ENCODE data around the gene BNIP5.
A peak's percentile ranks its signal among the peaks of the same experiment; 100 is the strongest.

The BNIP5 gene

DNA sequence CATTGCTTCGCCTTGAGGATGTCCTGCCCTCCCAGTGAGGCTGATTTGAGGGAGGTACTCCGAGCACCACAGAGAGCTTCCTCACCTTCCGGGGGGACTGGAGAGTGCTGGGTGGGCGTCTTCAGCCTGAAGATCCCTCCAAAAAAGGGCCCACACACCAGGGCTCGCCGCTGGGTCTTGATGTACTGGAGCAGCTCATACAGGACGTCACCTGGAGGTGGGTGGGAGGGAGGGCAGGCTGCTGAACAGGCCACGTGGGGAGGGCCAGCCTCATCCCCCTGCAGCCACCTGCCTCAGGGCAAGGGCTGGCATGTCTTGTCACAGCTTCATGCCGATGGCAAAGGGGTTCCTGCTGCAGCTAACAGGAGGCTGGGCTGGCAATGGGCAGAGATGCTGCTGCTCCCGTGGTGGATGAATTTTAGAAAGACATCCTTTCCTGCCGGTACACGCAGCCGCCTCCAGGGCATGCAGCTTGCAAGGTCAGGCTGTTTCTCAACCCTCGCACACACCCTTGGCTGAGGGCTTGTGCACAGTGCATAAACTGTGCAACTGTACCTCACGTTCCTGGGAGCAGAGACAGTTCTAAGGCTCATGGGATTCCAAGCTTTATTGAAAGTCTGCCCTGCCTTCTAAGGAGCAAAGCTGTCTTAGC, 36.8 kb upstream of the BNIP5 start:
- no peak for TF ChIP-seq CTCF (IDR thresholded peaks at IDR 0.05; ENCODE audit: insufficient read depth, missing control alignments)
- DNase-seq (ENCODE audit: insufficient read length, low spot score): no peak
- no peak for FAIRE-seq

DNA sequence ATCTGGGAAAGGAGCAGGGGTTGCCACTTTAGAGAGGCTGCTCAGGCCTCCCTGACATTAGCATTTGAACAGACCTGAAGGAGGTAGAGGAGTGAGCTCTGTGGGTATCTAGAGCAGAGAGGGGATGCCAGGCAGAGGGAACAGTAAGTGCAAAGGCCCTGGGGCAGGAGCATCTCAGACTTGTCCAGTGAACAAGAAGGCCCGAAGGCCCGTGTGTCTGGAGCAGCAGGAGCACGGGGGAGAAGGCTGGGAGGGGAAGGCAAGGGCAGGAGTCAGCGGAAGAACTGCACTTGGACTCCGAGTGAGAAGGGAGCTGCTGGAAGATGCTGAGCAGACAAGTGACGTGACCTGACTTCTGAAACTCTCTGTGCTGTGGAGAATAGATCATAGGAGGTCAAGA, 35.4 kb upstream of the BNIP5 start:
- DNase-seq (ENCODE audit: insufficient read length, low spot score) (no peak), FAIRE-seq (no peak)
- no peak for TF ChIP-seq CTCF (IDR thresholded peaks at IDR 0.05; ENCODE audit: insufficient read depth, missing control alignments)

DNA sequence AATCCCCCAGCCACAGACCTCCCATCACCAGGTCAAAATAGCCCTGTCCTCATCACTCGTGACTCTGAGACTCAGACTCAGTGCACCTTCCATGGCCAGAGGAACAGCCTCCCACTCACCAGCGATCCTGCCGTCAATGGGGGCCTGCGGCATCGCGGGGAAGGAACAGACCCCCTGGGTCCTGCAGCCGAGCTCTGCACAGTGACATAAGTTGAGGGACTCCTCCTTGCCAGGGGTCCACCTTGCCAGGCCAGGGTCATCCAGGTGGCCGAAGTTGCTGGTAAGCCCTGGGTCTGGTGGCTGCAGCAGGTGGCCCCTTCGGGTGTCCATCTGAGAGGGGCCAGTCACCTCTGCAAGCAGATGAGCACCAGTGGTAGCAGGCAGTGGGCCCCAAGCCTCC, 34.5 kb upstream of the BNIP5 start:
- no peak for DNase-seq (ENCODE audit: insufficient read length, low spot score)
- TF ChIP-seq CTCF (IDR thresholded peaks at IDR 0.05; ENCODE audit: insufficient read depth, missing control alignments): no peak
- no peak for FAIRE-seq

DNA sequence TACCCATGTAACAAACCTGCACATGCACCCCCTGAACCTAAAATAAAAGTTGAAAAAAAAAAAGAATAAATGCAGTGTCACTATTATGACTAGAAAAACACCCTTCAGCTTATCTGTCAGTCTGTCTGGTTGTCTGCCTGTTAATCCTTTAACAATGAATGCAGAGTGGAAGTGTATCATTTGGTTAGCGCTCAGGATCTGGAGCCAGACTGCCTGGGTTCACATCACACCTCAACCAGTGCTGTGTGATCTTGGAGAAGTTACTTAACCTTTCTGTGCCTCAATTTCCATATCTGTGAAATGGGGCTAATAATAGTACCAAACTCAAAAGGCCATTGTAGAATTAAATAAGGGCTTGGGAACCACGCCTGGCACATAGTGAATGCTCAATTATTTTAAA, 34.0 kb upstream of the BNIP5 start:
- DNase-seq (ENCODE audit: insufficient read length, low spot score) (no peak), FAIRE-seq (no peak)
- no peak for TF ChIP-seq CTCF (IDR thresholded peaks at IDR 0.05; ENCODE audit: insufficient read depth, missing control alignments)

DNA sequence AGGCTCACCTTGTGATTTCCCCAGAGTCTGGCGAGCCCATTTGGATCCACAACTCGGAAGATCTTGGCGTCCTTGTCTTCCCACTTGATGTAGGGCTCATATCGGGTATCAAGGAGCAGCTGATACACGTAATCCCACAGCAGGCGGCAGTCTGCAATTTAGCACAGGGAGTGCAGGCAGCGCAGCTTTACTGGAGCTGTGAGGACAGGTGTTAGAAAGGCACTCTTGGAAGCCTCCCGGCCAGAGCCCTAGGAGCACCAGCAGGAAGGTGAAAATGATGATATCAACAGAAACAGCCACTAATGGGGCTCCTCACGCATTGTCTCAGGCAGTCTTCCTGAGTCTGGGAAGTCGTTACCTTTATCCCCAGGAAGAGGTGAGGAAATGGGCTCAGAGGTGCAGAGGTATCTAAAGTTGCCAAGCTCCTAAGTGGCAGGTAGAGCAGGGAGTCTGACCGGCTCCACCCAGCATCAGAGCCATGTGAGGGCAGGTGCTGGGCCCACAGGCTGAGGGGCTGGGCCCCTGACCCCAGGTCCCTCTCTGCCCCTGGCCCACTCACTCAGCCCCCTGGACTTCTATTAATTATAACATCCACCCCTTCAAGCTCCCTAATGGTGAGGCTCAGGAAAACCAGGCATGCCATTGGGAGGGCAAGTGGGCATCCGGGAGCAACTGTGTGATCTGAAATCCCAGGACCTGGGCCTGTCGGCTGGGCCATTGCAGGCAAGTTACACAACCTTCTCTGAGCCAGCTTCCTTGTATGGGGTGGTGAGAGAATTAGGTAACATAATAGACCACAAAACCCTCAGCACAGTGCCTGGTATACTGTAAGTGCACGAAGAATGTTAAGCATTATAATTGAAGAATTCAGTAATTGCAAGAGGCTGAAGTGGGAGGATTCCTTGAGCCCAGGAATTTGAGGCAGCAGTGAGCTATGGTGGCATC, 32.5 kb upstream of the BNIP5 start:
- FAIRE-seq (no peak), DNase-seq (ENCODE audit: insufficient read length, low spot score) (no peak)
- peak; percentile 14 for TF ChIP-seq CTCF (IDR thresholded peaks at IDR 0.05; ENCODE audit: insufficient read depth, missing control alignments)

DNA sequence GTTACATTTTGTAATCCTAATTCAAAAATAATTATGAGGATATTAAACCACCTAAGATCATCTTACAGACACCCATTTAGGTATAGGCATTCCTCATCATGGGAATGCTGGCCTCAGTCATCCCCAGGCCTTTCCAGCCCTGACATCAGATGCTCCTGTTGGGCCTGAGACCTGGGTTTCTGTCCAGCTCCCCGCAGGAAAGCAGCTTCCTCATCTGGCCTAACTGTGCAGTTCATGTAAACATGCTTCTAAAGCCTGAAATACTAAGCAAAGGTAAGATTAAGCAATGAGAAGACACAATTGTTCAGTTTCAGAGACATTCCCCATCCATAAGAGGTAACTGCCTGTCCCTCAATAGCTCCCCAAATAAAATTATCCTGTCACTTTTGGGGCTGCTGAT, 31.7 kb upstream of the BNIP5 start:
- DNase-seq (ENCODE audit: insufficient read length, low spot score) (no peak), FAIRE-seq (no peak)

More for the DNA sequence above, 31.7 kb upstream of the BNIP5 start:
- no peak for TF ChIP-seq CTCF (IDR thresholded peaks at IDR 0.05; ENCODE audit: insufficient read depth, missing control alignments)

Data from D721Med (cell line).